Hepatocyte (in vitro differentiated cells): Measurements from ENCODE around the gene BID. TPM values are rescaled to one million over a fixed set of nuclear protein-coding genes. Genes with fewer than 3 reads are reported as not detected.

Source experiments
- DNase-seq: peaks from one replicate; pipeline ENCODE4 v3.0.0-alpha.2; 2016; ENCODE audit warnings: low spot score
- H2AFZ ChIP-seq: fragments of 200-600 bp; sonication (generic); 2 replicates; pipeline ENCODE4 v1.6.0; 2016; ENCODE audit warnings: antibody characterized with exemption, mild to moderate bottlenecking
- H3K27ac ChIP-seq: fragments of 200-600 bp; sonication (generic); 2 replicates; pipeline ENCODE4 v1.5.1; 2016; ENCODE audit warnings: mild to moderate bottlenecking
- H3K27me3 ChIP-seq: fragments of 200-600 bp; sonication (generic); 2 replicates; pipeline ENCODE4 v1.6.1; 2016
- H3K36me3 ChIP-seq: fragments of 200-600 bp; sonication (generic); replicated peaks from 2 replicates; pipeline ENCODE4 v1.5.1; 2016; ENCODE audit warnings: low read depth; ENCODE audit not compliant: insufficient read depth
- H3K4me1 ChIP-seq: fragments of 200-600 bp; sonication (generic); 2 replicates; pipeline ENCODE4 v1.5.1; 2016; ENCODE audit warnings: mild to moderate bottlenecking, moderate library complexity; ENCODE audit not compliant: insufficient read depth
- H3K4me2 ChIP-seq: fragments of 200-600 bp; sonication (generic); 2 replicates; pipeline ENCODE4 v1.6.0; 2016
- H3K4me3 ChIP-seq: fragments of 200-600 bp; sonication (generic); 2 replicates; pipeline ENCODE4 v1.5.1; 2016; ENCODE audit warnings: mild to moderate bottlenecking
- H3K79me2 ChIP-seq: fragments of 200-600 bp; sonication (generic); 2 replicates; pipeline ENCODE4 v1.6.0; 2017; ENCODE audit warnings: mild to moderate bottlenecking
- H3K9me2 ChIP-seq: fragments of 200-600 bp; sonication (generic); replicated peaks from 2 replicates; pipeline ENCODE4 v1.6.0; 2017; ENCODE audit warnings: mild to moderate bottlenecking; ENCODE audit not compliant: insufficient read depth
- H3K9me3 ChIP-seq: fragments of 200-600 bp; sonication (generic); 2 replicates; pipeline ENCODE4 v1.5.1; 2016; ENCODE audit warnings: low read depth, mild to moderate bottlenecking
- H4K20me1 ChIP-seq: fragments of 200-600 bp; sonication (generic); 2 replicates; pipeline ENCODE4 v1.6.0; 2016; ENCODE audit warnings: mild to moderate bottlenecking; ENCODE audit not compliant: insufficient read depth, poor library complexity, severe bottlenecking
- CTCF ChIP-seq: fragments of 200-600 bp; sonication (generic); IDR thresholded peaks from 2 replicates; pipeline ENCODE4 v1.5.1; 2016; ENCODE audit warnings: antibody characterized with exemption, mild to moderate bottlenecking; ENCODE audit not compliant: poor library complexity
- EZH2 ChIP-seq: fragments of 200-600 bp; sonication (generic); IDR thresholded peaks from 2 replicates; pipeline ENCODE4 v1.6.1; 2016; ENCODE audit warnings: antibody characterized with exemption, mild to moderate bottlenecking, borderline replicate concordance
- EZH2phosphoT487 ChIP-seq: fragments of 200-600 bp; sonication (generic); IDR thresholded peaks from one replicate; pipeline ENCODE4 v1.6.1; 2018; ENCODE audit warnings: antibody characterized with exemption, mild to moderate bottlenecking, low read depth, moderate library complexity; ENCODE audit not compliant: unreplicated experiment, severe bottlenecking
- WGBS: methylation state at CpG from one replicate; pipeline ENCODE4 v1.1.6; 2016; ENCODE audit warnings: low lambda C conversion rate; ENCODE audit errors: missing lambda C conversion rate; 5-methylcytosine and 5-hydroxymethylcytosine counted together
- polyA plus RNA-seq: library from polyadenylated mRNA; unstranded; fragments of >200 nt; fragmentation: Nextera tagmentation; extraction: Ambion mirVana; gene quantifications from 2 replicates; pipeline ENCODE4 v1.2.1, GENCODE V29; 2016
- total RNA-seq: library from RNA; depleted of rRNA; stranded (reverse); fragments of >200 nt; gene quantifications from 2 replicates; pipeline ENCODE4 v1.2.3, GENCODE V29; 2014

The BID gene
- total and polyA plus RNA-seq, 2 experiments from 2014 or later, result 34.5 to 55.5 TPM

- Histone ChIP-seq H3K27ac (no peak overlapping the region), H2AFZ (no peak overlapping the region), H4K20me1 (no peaks in the 10 kb centered on the region), H3K9me3 (no peaks in the 10 kb centered on the region), H3K27me3 (no peaks in the 10 kb centered on the region), H3K9me2 (no peaks in the 10 kb centered on the region), H3K4me1 (no peaks in the 10 kb centered on the region), H3K36me3 (no peaks in the 10 kb centered on the region), H3K4me2 (no peak overlapping the region), H3K4me3 (no peak overlapping the region), H3K79me2 (peaks cover 7% of the 10 kb centered on the region)
- no peak for DNase-seq
- TF ChIP-seq CTCF, result no peak
- WGBS, result 92% methylated on average over 13 of the region's 13 CpGs
Measured at GRCh38 chr22:17753401-17753989, 20.8 kb downstream of the BID start.

GRCh38 chr22:17751596-17751995, 22.7 kb downstream of the BID start:
- no peak for TF ChIP-seq EZH2phosphoT487
- no peak for TF ChIP-seq CTCF
- no peak for TF ChIP-seq EZH2
- Histone ChIP-seq H3K9me3 (no peaks in the 10 kb centered on the region), H3K27me3 (no peaks in the 10 kb centered on the region), H3K27ac (no peak overlapping the region), H4K20me1 (no peaks in the 10 kb centered on the region), H3K79me2 (peaks cover 2% of the 10 kb centered on the region), H3K9me2 (no peaks in the 10 kb centered on the region), H2AFZ (no peak overlapping the region), H3K4me1 (no peaks in the 10 kb centered on the region), H3K4me2 (no peak overlapping the region), H3K36me3 (no peaks in the 10 kb centered on the region), H3K4me3 (no peak overlapping the region)
- WGBS, result 88% methylated on average over 6 of the region's 6 CpGs
- DNase-seq, result no peak

GRCh38 chr22:17749605-17750395, 24.5 kb downstream of the BID start:
- Histone ChIP-seq H3K4me3 (no peak overlapping the region), H4K20me1 (no peaks in the 10 kb centered on the region), H3K9me3 (no peaks in the 10 kb centered on the region), H3K9me2 (no peaks in the 10 kb centered on the region), H3K27me3 (no peaks in the 10 kb centered on the region), H3K4me2 (no peak overlapping the region), H3K79me2 (no peaks in the 10 kb centered on the region), H3K4me1 (no peaks in the 10 kb centered on the region), H2AFZ (no peak overlapping the region), H3K36me3 (no peaks in the 10 kb centered on the region), H3K27ac (no peak overlapping the region)
- no peak for DNase-seq
- WGBS, result 94% methylated on average over 34 of the region's 35 CpGs
- TF ChIP-seq EZH2phosphoT487, result no peak
- TF ChIP-seq CTCF, result no peak
- TF ChIP-seq EZH2, result no peak
